SW 1271 (cell line): ENCODE data around the gene RNF34.
"Not testable (repeated sequence)": the region's sequence is repeated elsewhere in the genome, so short reads cannot be mapped to it uniquely, and the experiment has no call there.

Experiments
- DNase-seq, 2 experiments: peaks; one replicate each; lab custom pipeline; 2025; lab: John Stamatoyannopoulos, UW

The RNF34 gene

DNA sequence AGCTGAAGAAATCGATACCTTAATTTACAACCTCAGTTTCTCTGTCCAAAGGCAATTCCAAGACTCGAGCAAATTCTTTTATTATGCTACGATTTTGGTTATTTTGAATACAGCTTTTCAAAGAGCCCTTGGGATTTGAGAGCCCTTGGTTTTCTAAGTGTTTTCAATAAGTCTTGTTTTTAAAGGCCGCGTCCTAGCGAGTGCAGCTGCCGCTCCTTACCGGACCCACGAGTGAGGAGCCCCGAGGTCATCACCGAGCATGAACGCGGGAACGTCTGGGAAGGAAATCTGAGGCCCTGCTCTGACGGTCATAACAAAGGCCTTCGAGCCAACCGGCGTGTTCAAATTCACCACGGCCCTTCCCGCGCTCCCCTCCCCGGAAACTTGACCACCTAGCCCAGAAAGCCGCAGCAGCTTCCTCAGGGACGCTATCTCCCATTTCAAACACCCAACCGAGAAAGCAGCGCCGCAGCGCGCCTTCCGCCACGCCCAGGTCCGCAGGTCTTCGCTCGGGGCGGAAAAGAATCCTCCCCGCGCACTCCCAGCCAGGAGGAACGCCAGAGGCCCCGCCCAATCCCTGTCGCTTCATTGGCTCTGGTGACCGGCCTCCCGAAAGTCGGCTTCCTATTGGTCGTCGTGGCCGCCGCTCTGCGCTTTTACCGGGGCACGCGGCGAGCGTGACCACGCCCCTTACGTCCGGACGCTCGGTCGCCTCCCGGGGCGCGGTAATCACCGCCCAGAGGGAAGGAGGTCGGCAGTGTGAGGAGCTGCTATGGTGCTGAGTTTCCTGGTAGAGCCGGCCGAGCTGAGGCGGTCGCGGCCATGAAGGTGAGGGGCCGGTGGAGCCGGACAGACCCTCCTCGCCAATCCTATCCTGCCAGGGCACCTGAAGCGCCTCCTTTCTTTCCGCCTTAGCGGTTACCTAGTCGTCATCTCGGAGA lies at the start of gene RNF34:
Gene RNF34, plus strand, starts transcription at position 728 of the 941 bp plus-strand sequence. Its CDS starts 95 bp downstream, at position 823.
- peak; percentile 97 to 98 for DNase-seq

DNA sequence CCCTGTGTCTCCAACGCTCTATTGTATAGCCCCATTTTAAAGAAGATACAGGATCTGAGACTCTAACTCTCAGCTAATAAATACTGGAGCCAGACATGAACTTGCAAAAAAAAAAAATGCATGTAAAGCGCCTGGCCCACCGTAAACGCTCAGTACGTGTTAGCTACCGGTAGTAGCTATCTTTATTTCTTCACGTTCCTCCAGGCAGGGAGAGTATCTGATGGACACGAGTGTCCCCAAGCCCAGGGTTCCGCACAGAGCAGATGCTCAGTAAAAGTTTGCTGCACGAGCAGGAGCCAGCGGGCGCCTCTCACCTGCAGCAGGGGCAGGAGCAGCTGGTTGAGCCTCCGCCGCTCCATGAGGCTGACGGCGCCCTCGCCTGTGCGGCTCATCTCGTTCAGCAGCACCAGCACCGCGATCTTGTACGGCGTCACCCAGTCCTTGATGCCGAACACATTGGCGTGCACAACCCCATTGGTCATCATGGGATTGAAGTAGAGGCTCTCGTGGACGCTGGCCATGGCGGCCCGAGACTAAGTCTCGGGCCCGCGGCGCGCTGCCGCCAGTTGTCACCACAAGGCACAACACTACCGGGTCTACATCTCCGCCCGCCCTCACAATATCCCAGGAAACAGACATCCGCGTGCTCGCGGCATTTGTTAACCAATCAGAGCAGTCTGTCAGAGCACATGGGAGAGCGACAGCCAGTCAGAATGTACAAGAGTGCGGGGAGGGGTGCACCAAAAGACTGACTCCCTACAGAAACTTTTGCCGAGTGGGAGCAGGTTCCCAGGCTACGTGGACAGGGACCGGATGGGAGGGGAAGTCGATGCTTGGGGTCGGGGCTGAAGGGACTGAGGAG lies 47.9 kb upstream of the RNF34 start, which contains the start of gene ANAPC5:
Gene ANAPC5, minus strand, starts transcription at position 592 of the 862 bp plus-strand sequence. Its CDS starts 71 bp downstream, at position 521.
- DNase-seq: peak; percentile 96 to 99

- DNase-seq: no peak
Measured at GRCh38 chr12:121352682-121353018, 47.3 kb upstream of the RNF34 start.

DNA sequence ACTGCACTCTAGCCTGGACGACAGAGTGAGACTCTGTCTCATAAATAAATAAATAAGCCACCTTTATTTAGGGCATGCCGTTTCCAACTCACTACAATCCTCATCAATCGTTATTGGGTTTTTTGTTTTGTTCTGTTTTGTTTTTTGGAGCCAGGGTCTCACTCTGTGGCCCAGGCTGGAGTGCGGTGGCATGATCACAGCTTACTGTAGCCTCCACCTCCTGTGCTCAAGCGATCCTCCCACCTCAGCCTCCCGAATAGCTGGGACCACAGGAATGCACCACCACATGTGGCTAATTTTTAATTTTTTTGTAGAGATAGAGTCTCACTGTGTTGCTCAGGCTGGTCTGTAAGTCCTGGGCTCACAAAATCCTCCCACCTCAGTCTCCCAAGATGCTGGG lies 44.1 kb upstream of the RNF34 start:
- DNase-seq: no peak

DNA sequence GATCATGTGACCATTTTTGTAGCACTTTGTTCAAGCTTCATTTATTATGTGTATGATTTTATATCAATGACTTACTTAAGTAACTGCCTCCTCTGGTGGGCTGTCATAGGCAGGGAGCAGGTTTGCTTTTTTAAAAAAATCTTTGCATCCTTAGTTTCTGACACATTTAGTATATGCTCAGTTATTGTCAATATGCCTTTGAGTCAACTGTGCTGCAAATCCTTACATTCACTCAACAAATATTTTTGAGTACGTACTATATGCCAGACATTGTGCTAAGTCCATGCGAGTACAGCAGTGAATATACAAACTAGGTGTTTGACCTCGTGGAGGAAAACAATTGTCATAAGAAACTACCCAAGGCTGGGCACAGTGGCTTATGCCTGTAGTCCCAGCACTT lies 43.3 kb upstream of the RNF34 start:
- no peak for DNase-seq

GRCh38 chr12:121357331-121357730 lies 42.6 kb upstream of the RNF34 start:
- no peak for DNase-seq

- DNase-seq: no peak
Measured at GRCh38 chr12:121358073-121358472, 41.8 kb upstream of the RNF34 start.

GRCh38 chr12:121364683-121365121 lies 35.2 kb upstream of the RNF34 start:
- no peak for DNase-seq

GRCh38 chr12:121365416-121366062 lies 34.4 kb upstream of the RNF34 start:
- no peak for DNase-seq

DNA sequence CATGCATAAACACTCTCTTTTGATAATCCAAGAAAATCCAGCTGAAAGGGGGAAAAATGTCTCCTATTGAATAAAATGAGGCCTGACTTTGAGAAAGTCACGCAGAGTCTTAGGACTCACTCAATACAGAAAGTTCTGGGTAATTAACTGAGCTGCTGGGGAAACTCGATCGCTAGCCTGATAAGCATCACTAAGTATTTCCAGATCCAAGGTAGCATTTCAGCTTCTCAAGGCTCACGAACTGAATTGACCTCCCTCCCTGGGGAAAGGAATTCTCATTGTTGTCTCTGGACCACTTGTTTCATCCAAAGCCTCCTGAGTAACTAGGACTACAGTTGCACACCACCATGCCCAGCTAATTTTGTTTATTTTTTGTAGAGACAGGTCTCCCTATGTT lies 33.9 kb upstream of the RNF34 start:
- DNase-seq: no peak

DNA sequence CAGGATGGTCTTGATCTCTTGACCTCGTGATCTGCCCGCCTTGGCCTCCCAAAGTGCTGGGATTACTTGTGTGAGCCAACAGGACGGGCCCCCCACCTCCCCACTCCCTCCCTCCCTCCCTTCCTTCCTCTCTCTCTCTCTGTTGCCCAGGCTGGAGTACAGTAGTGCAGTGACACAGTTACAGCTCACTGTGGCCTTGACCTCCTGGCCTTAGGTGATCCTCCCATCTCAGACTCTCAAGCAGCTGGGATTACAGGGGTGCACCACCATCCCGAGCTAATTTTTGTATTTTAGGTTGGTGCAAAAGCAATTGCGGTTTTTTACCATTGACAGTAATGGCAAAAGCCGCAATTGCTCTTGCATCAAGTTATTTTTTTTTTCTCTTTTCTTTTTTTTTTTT lies 28.5 kb upstream of the RNF34 start:
- no peak for DNase-seq

- no peak for DNase-seq
Measured at GRCh38 chr12:121373755-121374154, 26.2 kb upstream of the RNF34 start.

DNA sequence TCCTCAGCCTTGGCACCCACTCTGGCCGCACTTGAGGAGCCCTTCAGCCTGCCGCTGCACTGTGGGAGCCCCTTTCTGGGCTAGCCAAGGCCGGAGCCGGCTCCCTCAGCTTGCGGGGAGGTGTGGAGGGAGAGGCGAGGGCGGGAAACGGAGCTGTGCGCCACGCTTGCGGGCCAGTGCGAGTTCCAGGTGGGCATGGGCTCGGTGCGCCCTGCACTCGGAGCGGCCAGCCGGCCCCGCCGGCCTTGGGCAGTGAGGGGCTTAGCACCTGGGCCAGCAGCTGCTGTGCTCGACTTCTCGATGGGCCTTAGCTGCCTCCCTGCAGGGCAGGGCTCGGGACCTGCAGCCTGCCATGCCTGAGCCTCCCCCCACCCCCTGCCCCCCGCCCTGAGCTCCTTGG lies 25.6 kb upstream of the RNF34 start:
- not testable (repeated sequence) for DNase-seq

DNA sequence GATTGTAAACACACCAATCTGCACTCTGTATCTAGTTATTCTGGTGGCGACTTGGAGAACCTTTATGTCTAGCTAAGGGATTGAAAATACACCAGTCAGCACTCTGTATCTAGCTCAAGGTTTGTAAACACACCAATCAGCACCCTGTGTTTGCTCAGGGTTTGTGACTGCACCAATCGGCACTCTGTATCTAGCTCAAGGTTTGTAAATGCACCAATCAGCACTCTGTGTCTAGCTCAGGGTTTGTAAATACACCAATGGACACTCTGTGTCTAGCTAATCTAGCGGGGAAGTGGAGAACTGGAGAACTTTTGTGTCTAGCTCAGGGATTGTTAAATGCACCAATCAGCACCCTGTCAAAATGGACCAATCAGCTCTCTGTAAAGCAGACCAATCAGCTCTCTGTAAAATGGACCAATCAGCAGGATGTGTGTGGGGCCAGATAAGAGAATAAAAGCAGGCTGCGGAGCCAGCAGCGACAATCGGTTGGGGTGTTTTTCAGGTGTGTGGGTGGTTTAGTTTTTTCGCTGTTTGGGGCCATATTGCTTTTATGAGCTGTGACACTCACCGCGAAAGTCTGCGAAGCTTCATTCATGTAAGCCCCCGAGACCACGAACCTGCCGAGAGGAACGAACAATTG lies 24.9 kb upstream of the RNF34 start:
- DNase-seq: not testable (repeated sequence)

GRCh38 chr12:121376754-121377697 lies 22.9 kb upstream of the RNF34 start:
- no peak for DNase-seq

DNA sequence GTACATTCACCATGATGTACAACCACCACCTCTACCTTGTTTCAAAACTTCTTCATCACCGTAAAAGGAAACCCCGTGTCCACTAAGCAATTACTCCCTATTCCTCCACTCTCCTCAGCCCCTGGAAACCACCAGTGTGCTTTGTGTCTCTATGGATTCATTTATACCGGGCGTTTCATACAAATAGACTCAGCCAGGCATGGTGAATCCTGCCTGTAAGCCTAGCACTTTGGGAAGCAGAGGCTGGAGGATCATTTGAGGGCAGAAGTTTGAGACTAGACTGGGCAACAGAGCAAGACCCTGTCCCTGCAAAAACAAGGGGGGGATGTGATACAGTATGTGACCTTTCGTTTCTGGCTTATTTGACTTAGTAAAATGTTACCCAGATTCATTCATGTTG lies 21.2 kb upstream of the RNF34 start:
- DNase-seq: no peak

DNA sequence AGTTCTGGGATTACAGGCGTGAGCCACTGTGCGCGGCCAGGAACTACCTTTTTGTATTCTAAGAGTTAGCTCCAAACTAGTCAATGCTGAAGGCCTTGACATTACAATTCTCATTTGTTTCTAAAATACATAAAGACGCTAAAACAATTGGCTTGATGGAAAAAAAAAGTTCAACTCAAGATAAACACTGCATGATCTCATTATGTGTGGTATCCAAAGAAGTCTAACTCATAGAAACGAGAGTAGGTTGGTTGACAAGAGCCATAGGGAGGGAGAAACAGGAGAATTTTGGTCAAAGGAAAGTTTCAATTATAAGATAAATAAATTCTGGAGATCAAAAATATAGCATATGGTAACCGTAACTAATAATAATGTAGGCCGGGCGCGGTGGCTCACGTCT lies 20.0 kb upstream of the RNF34 start:
- no peak for DNase-seq

DNA sequence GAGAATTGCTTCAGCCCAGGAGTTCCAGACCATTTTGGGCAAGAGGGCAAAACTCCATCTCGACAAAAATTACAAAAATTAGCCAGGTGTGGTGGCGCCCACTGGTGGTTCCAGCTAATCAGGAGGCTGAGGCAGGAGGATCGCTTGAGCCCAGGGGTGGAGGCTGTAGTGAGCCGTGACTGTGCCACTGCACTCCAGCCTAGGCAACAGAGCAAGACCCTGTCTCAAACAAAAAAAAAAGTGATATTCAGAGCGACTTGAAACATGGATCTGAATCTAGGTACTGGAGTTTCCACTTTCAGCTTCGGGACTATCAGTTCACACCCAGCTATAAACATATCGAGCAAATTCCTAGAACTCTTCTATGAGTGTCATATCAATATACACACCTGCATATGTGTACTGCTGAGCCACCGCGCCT lies 16.3 kb upstream of the RNF34 start:
- DNase-seq: no peak

- DNase-seq: not testable (repeated sequence)
Measured at GRCh38 chr12:121384891-121385290, 15.0 kb upstream of the RNF34 start.

DNA sequence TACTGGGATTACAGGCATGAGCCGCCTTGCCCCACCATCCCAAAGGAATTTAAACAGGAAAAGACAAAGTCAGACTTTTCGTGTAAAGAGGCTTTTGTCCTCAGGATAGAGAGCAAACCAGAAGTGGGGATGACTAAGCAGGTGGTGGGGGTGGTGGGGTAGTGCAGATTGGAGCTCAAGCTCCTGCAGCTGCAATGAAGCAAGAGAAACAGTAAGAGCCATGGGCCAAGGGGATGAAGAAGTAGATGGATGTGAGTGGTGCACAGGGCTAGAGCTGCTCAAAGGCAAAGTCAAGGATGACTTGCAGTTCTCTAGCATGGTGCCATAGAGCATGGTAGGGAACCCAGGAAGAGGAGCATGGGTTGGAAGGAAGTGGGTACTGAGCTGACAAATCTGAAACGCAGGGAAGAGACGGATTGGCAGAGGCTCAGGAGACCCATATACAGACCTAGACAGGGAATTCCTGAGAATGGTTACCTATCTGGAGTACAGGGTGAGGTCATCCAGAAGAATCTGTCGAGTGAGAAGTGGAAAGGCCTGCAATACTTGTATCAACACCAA lies 11.4 kb upstream of the RNF34 start:
- DNase-seq: no peak
